Muscle of leg (tissue), 11 donors: ENCODE data around the gene ARHGEF7. TPM values are rescaled to one million over a fixed set of nuclear protein-coding genes. Genes with fewer than 3 reads are reported as not detected.

ENCODE experiments used
- DNase-seq: peaks from one replicate; pipeline ENCODE4 v3.0.0; 2013
- H3K27ac ChIP-seq: one replicate; pipeline ENCODE4 v1.5.1; 2013; ENCODE audit warnings: mild to moderate bottlenecking, low read length, control low read depth
- H3K27me3 ChIP-seq: one replicate; pipeline ENCODE4 v1.6.1; 2013; ENCODE audit warnings: low read length; ENCODE audit not compliant: control insufficient read depth, insufficient read depth
- H3K36me3 ChIP-seq: one replicate; pipeline ENCODE4 v1.6.1; 2013; ENCODE audit warnings: low read length; ENCODE audit not compliant: control insufficient read depth, insufficient read depth
- H3K4me1 ChIP-seq: one replicate; pipeline ENCODE4 v1.6.1; 2013; ENCODE audit warnings: low read length; ENCODE audit not compliant: control insufficient read depth, insufficient read depth
- H3K4me3 ChIP-seq: one replicate; pipeline ENCODE4 v1.5.1; 2013; ENCODE audit warnings: low read length, control low read depth
- H3K9me3 ChIP-seq: replicated peaks from 2 replicates; pipeline ENCODE4 v1.6.1; 2013; ENCODE audit warnings: low read depth, low read length; ENCODE audit not compliant: control insufficient read depth
- WGBS: methylation state at CpG from one replicate; pipeline ENCODE4 v1.1.5; 2013; ENCODE audit warnings: missing lambda C conversion rate; ENCODE audit not compliant: insufficient coverage; 5-methylcytosine and 5-hydroxymethylcytosine counted together
- polyA plus RNA-seq, 8 donors: library from polyadenylated mRNA; unstranded; fragments of 120-200 nt; gene quantifications; one replicate each; pipeline versions ENCODE4 v1.2.1 to v1.2.3, GENCODE V29; 2013; ENCODE audit warnings: inconsistent platforms in 1 of 8, low replicate concordance in 1 of 8; ENCODE audit not compliant: insufficient read length in 8 of 8, insufficient read depth in 1 of 8
- total RNA-seq: library from RNA; stranded (reverse); fragments of 120-200 nt; gene quantifications from one replicate; pipeline ENCODE4 v1.2.4, GENCODE V29; 2013

ARHGEF7 gene
- total and polyA plus RNA-seq, 9 donors = 52.3 to 80.8 (median 66.7) TPM

GRCh38 chr13:111203736-111204389 is 88.8 kb downstream of the ARHGEF7 start:
- Histone ChIP-seq H3K27me3 (no peaks in the 10 kb centered on the region), H3K27ac (peak overlapping the region; percentile 84)
- WGBS = 42% methylated on average over 7 of the region's 11 CpGs

GRCh38 chr13:111204438-111205177 is 89.5 kb downstream of the ARHGEF7 start:
- Histone ChIP-seq H3K27me3 (no peaks in the 10 kb centered on the region), H3K4me3 (peak overlapping the region; percentile 28), H3K27ac (peak overlapping the region; percentile 62), H3K9me3 (no peaks in the 10 kb centered on the region), H3K36me3 (peaks cover 8% of the 10 kb centered on the region), H3K4me1 (peaks cover 27% of the 10 kb centered on the region)
- DNase-seq = peak; percentile 83
- no CpG with 5 or more reads among the region's 16 CpGs for WGBS

More at GRCh38 chr13:111203736-111204389, 88.8 kb downstream of the ARHGEF7 start:
- no peaks in the 10 kb centered on the region for H3K9me3 ChIP-seq
- H3K4me3 ChIP-seq = peak overlapping the region; percentile 28
- DNase-seq = no peak
- peaks cover 9% of the 10 kb centered on the region for H3K36me3 ChIP-seq
- peaks cover 25% of the 10 kb centered on the region for H3K4me1 ChIP-seq

- no peak for DNase-seq
- H3K9me3 ChIP-seq = no peaks in the 10 kb centered on the region
- H3K4me3 ChIP-seq = no peak overlapping the region
- WGBS = 71% methylated on average over 9 of the region's 12 CpGs
- H3K27ac ChIP-seq = no peak overlapping the region
- peaks cover 38% of the 10 kb centered on the region for H3K4me1 ChIP-seq
- no peaks in the 10 kb centered on the region for H3K27me3 ChIP-seq
- peaks cover 7% of the 10 kb centered on the region for H3K36me3 ChIP-seq
Observed at GRCh38 chr13:111206148-111206547, 91.0 kb downstream of the ARHGEF7 start.

GRCh38 chr13:111209613-111210012 is 94.5 kb downstream of the ARHGEF7 start:
- Histone ChIP-seq H3K4me1 (peaks cover 46% of the 10 kb centered on the region), H3K36me3 (peaks cover 7% of the 10 kb centered on the region), H3K9me3 (no peaks in the 10 kb centered on the region), H3K4me3 (no peak overlapping the region), H3K27ac (no peak overlapping the region), H3K27me3 (no peaks in the 10 kb centered on the region)
- WGBS = 69% methylated on average over 5 of the region's 9 CpGs
- no peak for DNase-seq

- no peaks in the 10 kb centered on the region for H3K9me3 ChIP-seq
- peak overlapping the region; percentile 43 for H3K27ac ChIP-seq
- WGBS = 52% methylated on average over 2 of the region's 4 CpGs
- no peaks in the 10 kb centered on the region for H3K27me3 ChIP-seq
- H3K4me3 ChIP-seq = no peak overlapping the region
- DNase-seq = no peak
- peaks cover 7% of the 10 kb centered on the region for H3K36me3 ChIP-seq
- H3K4me1 ChIP-seq = peaks cover 45% of the 10 kb centered on the region
Observed at GRCh38 chr13:111210091-111210490, 95.0 kb downstream of the ARHGEF7 start.

- H3K9me3 ChIP-seq = no peaks in the 10 kb centered on the region
- peaks cover 51% of the 10 kb centered on the region for H3K4me1 ChIP-seq
- peak; percentile 79 for DNase-seq
- WGBS = 11% methylated on average over 9 of the region's 15 CpGs
- peak overlapping the region; percentile 43 for H3K27ac ChIP-seq
- no peak overlapping the region for H3K4me3 ChIP-seq
- H3K36me3 ChIP-seq = peaks cover 7% of the 10 kb centered on the region
- no peaks in the 10 kb centered on the region for H3K27me3 ChIP-seq
Observed at GRCh38 chr13:111210544-111211469, 95.7 kb downstream of the ARHGEF7 start.

GRCh38 chr13:111211789-111212516 is 96.8 kb downstream of the ARHGEF7 start:
- peaks cover 4% of the 10 kb centered on the region for H3K36me3 ChIP-seq
- H3K27me3 ChIP-seq = no peaks in the 10 kb centered on the region
- H3K4me1 ChIP-seq = peaks cover 59% of the 10 kb centered on the region
- no peak for DNase-seq
- WGBS = 85% methylated on average over 4 of the region's 13 CpGs
- no peaks in the 10 kb centered on the region for H3K9me3 ChIP-seq
- no peak overlapping the region for H3K27ac ChIP-seq
- no peak overlapping the region for H3K4me3 ChIP-seq

- H3K4me1 ChIP-seq = peaks cover 59% of the 10 kb centered on the region
- DNase-seq = peak; percentile 36
- H3K36me3 ChIP-seq = no peaks in the 10 kb centered on the region
- H3K9me3 ChIP-seq = no peaks in the 10 kb centered on the region
- H3K27me3 ChIP-seq = no peaks in the 10 kb centered on the region
- WGBS = 43% methylated on average over 1 of the region's 4 CpGs
- no peak overlapping the region for H3K4me3 ChIP-seq
- no peak overlapping the region for H3K27ac ChIP-seq
Observed at GRCh38 chr13:111212517-111212873, 97.4 kb downstream of the ARHGEF7 start.

GRCh38 chr13:111213964-111214726 is 99.0 kb downstream of the ARHGEF7 start:
- H3K9me3 ChIP-seq = no peaks in the 10 kb centered on the region
- H3K4me1 ChIP-seq = peaks cover 52% of the 10 kb centered on the region
- WGBS = 76% methylated on average over 12 of the region's 22 CpGs
- H3K4me3 ChIP-seq = no peak overlapping the region
- H3K36me3 ChIP-seq = peaks cover 5% of the 10 kb centered on the region
- no peaks in the 10 kb centered on the region for H3K27me3 ChIP-seq
- H3K27ac ChIP-seq = peak overlapping the region; percentile 15
- peak; percentile 53 for DNase-seq
